SHP77 treated with DMSO at 0.1 percent for 48 hours (cell line): ENCODE results near the gene GUCY2D.

Source experiments
- DNase-seq: peaks from one replicate; lab custom pipeline; 2025; lab: John Stamatoyannopoulos, UW

The GUCY2D gene

DNA sequence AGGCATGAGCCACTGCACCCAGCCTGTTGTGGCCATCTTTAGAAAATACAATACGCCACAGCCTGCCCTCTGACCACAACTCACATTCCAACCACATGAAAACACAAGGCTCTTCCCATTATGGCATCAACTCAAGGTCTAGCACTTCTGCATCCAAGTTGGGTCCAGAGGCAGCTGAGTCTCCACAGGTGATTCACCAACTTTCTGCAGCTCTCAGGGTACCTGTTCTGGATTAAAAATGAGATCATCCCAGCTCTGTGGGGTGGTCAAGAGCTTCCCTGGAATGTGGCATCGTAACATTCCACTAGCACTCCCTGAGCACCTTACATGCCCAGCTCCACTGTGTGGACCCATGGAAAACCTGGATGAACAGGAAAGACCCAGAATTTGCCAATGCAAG is 9.9 kb upstream of the GUCY2D start:
- no peak for DNase-seq

DNA sequence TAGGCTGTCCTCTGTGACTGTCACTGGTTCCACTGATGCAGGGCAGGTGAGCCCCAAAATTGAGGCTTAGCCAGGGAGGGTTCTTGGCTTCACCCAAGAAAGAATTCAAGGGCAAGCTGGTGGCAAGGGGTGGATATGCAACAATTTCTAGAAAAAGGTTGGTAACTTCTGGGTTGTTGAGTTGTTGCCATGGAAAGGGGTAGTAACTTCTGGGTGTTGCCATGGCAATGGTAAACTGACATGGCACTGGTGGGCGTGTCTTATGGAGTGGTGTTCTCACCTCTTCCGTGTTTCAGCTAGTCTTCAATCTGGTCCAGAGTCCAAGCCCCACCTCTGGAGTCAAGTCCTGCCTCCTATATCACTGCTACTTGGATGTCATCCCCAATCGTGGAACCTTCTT is 9.5 kb upstream of the GUCY2D start:
- no peak for DNase-seq

- DNase-seq = no peak
Observed at GRCh38 chr17:7993972-7994589, 8.3 kb upstream of the GUCY2D start.

DNA sequence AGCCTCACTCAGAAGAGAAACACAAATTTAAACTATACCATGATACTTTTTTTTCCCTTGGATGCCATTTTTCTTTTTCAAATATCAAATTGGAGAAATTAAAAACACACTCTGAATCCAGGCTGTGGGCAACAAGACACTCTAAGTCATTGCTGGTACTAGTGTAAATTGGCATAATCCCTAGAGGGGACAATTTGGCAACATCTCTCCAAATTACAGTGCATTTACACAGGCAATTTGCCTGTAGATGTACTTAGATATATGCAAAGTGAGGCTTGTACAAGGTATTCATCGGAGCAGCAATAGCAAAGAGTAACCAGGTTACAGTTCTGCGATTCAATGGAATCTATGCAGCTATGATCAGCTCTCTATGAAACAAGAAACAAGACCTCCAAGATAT is 6.7 kb upstream of the GUCY2D start:
- DNase-seq = no peak

GRCh38 chr17:7997186-7997585 is 5.2 kb upstream of the GUCY2D start:
- DNase-seq = peak; percentile 78

GRCh38 chr17:8002721-8003593 is 542 bp downstream of the GUCY2D start:
- no peak for DNase-seq

DNA sequence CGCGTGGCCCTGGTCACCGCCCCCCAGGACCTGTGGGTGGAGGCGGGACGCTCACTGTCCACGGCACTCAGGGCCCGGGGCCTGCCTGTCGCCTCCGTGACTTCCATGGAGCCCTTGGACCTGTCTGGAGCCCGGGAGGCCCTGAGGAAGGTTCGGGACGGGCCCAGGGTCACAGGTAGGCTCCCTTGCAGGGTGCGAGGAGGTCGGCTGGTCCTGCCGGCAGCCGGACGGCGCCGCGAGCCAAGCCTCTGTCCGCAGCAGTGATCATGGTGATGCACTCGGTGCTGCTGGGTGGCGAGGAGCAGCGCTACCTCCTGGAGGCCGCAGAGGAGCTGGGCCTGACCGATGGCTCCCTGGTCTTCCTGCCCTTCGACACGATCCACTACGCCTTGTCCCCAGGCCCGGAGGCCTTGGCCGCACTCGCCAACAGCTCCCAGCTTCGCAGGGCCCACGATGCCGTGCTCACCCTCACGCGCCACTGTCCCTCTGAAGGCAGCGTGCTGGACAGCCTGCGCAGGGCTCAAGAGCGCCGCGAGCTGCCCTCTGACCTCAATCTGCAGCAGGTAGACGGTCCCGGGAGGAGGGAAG is 1.3 kb downstream of the GUCY2D start:
- DNase-seq = no peak

GRCh38 chr17:8004899-8005298 is 2.5 kb downstream of the GUCY2D start:
- no peak for DNase-seq

DNA sequence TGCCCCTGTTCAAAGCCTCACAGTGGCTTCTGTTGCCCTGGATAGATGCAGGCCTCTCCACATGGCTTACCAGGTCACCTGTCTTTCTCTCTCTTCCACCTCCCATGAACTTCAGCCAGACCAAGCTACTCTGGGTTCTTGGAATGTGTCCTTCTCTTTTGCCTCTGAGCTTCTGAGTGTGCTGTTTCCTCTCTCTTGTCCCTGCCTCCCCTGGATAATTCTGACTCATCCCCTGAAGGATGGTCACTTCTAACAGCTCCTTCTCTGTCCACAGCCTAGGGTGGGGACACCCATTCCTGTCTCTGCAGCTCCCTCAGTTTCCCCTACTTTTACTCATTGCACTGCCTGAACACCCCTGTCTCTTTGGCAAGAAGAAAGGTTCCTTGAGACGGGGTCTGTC is 2.9 kb downstream of the GUCY2D start:
- DNase-seq = no peak

- DNase-seq = no peak
Observed at GRCh38 chr17:8005967-8006730, 3.7 kb downstream of the GUCY2D start.

GRCh38 chr17:8006836-8007680 is 4.6 kb downstream of the GUCY2D start:
- no peak for DNase-seq

- DNase-seq = no peak
Observed at GRCh38 chr17:8007836-8008235, 5.4 kb downstream of the GUCY2D start.

- no peak for DNase-seq
Observed at GRCh38 chr17:8012045-8012580, 9.7 kb downstream of the GUCY2D start.

- no peak for DNase-seq
Observed at GRCh38 chr17:8012996-8013640, 10.7 kb downstream of the GUCY2D start.

GRCh38 chr17:8013731-8014557 is 11.5 kb downstream of the GUCY2D start:
- DNase-seq = no peak

DNA sequence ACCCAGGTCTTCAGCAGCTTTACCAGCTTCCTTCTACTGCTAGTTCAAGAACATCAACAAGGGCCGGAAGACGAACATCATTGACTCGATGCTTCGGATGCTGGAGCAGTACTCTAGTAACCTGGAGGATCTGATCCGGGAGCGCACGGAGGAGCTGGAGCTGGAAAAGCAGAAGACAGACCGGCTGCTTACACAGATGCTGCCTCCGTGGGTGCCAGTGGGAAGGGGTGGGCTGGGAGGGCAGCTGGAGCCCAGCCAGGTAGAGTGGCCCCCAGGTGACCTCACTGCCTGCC is 12.1 kb downstream of the GUCY2D start:
- no peak for DNase-seq

DNA sequence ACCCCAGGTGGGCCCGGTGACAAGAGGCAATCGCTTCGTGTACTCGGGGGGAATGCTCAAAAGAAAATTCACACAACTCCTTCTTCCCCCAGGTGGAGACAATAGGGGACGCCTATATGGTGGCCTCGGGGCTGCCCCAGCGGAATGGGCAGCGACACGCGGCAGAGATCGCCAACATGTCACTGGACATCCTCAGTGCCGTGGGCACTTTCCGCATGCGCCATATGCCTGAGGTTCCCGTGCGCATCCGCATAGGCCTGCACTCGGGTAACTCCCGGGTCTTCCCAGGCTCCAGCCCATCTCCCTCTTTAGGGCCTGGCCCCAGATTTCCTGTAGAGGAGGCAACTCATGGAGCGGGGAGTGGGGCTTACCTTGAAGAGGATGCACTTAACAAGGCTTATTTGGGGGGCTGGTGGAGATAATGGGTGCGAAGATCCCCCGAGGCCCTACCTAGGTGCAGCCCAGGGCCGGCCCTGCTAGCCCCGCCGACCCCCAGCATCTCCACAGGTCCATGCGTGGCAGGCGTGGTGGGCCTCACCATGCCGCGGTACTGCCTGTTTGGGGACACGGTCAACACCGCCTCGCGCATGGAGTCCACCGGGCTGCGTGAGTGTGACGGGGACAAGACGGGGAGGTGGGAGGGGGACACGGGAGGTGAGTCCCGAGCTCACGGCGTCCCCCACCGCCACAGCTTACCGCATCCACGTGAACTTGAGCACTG is 13.0 kb downstream of the GUCY2D start:
- no peak for DNase-seq

GRCh38 chr17:8015957-8016631 is 13.7 kb downstream of the GUCY2D start:
- no peak for DNase-seq
